Breast epithelium (tissue), 3 donors: ENCODE measurements around the gene MYOM3.

Experiments
- POLR2A ChIP-seq: fragments of 450-650 bp; IDR thresholded peaks from one replicate; pipeline ENCODE4 v1.6.1; 2016; ENCODE audit warnings: antibody characterized with exemption, mild to moderate bottlenecking, moderate library complexity
- TF ChIP-seq, protein P1 (sequence below), 3 donors: fragments of 450-650 bp; IDR thresholded peaks; one replicate each; pipeline ENCODE4 v1.5.1; 2016 to 2017; ENCODE audit warnings: antibody characterized with exemption in 3 of 3, mild to moderate bottlenecking in 3 of 3, moderate library complexity in 3 of 3

DNA sequence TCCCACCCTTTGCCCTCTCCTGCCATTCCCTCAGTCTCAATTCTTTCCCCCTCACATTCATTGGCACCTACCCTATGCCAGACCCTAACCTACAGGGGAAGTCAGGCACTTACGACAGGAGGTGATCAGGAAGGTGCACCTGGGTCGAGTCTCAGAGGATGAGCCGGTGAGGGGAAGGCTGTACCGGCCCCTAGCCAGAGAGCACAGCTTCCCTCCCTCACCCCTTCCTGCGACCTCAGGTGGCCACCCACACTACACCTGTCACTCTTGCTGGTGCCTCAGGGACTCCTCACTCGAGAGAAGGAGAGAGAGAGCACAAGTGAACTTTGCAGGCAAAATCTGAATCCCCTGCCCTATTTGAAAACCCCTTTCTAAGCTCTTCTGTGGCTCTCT lies 1.7 kb upstream of the MYOM3 start:
- TF ChIP-seq POLR2A: no peak
- TF ChIP-seq, protein P1, sequence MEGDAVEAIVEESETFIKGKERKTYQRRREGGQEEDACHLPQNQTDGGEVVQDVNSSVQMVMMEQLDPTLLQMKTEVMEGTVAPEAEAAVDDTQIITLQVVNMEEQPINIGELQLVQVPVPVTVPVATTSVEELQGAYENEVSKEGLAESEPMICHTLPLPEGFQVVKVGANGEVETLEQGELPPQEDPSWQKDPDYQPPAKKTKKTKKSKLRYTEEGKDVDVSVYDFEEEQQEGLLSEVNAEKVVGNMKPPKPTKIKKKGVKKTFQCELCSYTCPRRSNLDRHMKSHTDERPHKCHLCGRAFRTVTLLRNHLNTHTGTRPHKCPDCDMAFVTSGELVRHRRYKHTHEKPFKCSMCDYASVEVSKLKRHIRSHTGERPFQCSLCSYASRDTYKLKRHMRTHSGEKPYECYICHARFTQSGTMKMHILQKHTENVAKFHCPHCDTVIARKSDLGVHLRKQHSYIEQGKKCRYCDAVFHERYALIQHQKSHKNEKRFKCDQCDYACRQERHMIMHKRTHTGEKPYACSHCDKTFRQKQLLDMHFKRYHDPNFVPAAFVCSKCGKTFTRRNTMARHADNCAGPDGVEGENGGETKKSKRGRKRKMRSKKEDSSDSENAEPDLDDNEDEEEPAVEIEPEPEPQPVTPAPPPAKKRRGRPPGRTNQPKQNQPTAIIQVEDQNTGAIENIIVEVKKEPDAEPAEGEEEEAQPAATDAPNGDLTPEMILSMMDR (IDR thresholded peaks at IDR 0.05): no peak
